HepG2 (cell line): ENCODE measurements around the gene SFPQ. TPM values are rescaled to one million over a fixed set of nuclear protein-coding genes. Genes with fewer than 3 reads are reported as not detected.

Experiments
- ATAC-seq: fragments of 200-7000 bp; cut with Tn5 transposase; 3 replicates; pipeline ENCODE4 v1.9.1; 2020; ENCODE audit warnings: mild to moderate bottlenecking, moderate library complexity
- BruUV-seq: library from RNA; stranded (reverse); fragments of 400-500 nt; replicated peaks from 2 replicates; lab custom pipeline; 2021; lab: Mats Ljungman, UMichigan
- CTCF ChIA-PET: fragments of 300-600 bp; formaldehyde crosslinking; extraction: SDS; loops from one replicate; lab custom pipeline; 2021; ENCODE audit warnings: low total read pairs, inconsistent platforms, low intra/inter-chr PET ratio; lab: Yijun Ruan, JAX
- POLR2A ChIA-PET: fragments of 350-600 bp; sonication (Branson Sonifier 250); formaldehyde crosslinking; loops from one replicate; lab custom pipeline; 2020; ENCODE audit warnings: antibody characterized with exemption, inconsistent platforms; lab: Yijun Ruan, JAX
- DNase-seq: peaks from one replicate; pipeline ENCODE4 v3.0.0-alpha.2; 2015; ENCODE audit warnings: low spot score
- FAIRE-seq: peaks from 3 replicates; lab custom pipeline; 2011; peaks lifted over from hg19 to GRCh38; lab: Jason Lieb, UNC
- H2AFZ ChIP-seq: one replicate; pipeline ENCODE4 v1.6.1; 2011; ENCODE audit warnings: low read length, inconsistent platforms
- H3K27ac ChIP-seq: fragments of 300-600 bp; 3 replicates; pipeline ENCODE4 v1.8.0; 2011; ENCODE audit warnings: mixed run types, mild to moderate bottlenecking, mixed read lengths, low read length, inconsistent platforms; ENCODE audit not compliant: insufficient read depth; ENCODE audit errors: extremely low read length
- H3K27me3 ChIP-seq, 2 experiments: fragments of 200-600 bp in 1 of 2; 2 replicates in 1 of 2; 3 replicates in 1 of 2; pipeline versions ENCODE4 v1.6.0 to v1.8.0; 2011; ENCODE audit warnings: low read length in 2 of 2, mild to moderate bottlenecking in 2 of 2, moderate library complexity in 2 of 2, inconsistent platforms in 1 of 2; ENCODE audit not compliant: insufficient read depth in 2 of 2, control insufficient read depth in 1 of 2
- H3K36me3 ChIP-seq, 2 experiments: fragments of 200-600 bp in 1 of 2; replicated peaks in 1 of 2; 2 replicates in 1 of 2; 3 replicates in 1 of 2; pipeline versions ENCODE4 v1.5.1 to v1.8.0; 2011; ENCODE audit warnings: low read length in 2 of 2, inconsistent platforms in 1 of 2; ENCODE audit not compliant: insufficient read depth in 2 of 2, control insufficient read depth in 1 of 2
- H3K4me1 ChIP-seq: 2 replicates; pipeline ENCODE4 v1.5.1; 2012; ENCODE audit warnings: low read length, inconsistent platforms; ENCODE audit not compliant: insufficient read depth
- H3K4me2 ChIP-seq: 2 replicates; pipeline ENCODE4 v1.6.0; 2011; ENCODE audit warnings: low read depth, low read length, inconsistent platforms
- H3K4me3 ChIP-seq, 3 experiments: fragments of 200-600 bp in 1 of 3; sonication (generic), shearing (Covaris generic) in 1 of 3; replicated peaks in 1 of 3; 2 replicates each; pipeline ENCODE4 v1.5.1; 2011 to 2016; ENCODE audit warnings: low read length in 3 of 3, inconsistent platforms in 2 of 3, low read depth in 2 of 3, mild to moderate bottlenecking in 2 of 3, control low read depth in 1 of 3, mixed read lengths in 1 of 3; ENCODE audit not compliant: insufficient read depth in 1 of 3
- H3K79me2 ChIP-seq: one replicate; pipeline ENCODE4 v1.6.1; 2011; ENCODE audit warnings: low read length, inconsistent platforms; ENCODE audit not compliant: insufficient read depth
- H3K9ac ChIP-seq: 2 replicates; pipeline ENCODE4 v1.6.0; 2011; ENCODE audit warnings: mild to moderate bottlenecking, low read depth, low read length, inconsistent platforms; ENCODE audit not compliant: insufficient read depth
- H3K9me3 ChIP-seq: 2 replicates; pipeline ENCODE4 v1.5.1; 2012; ENCODE audit warnings: mild to moderate bottlenecking, low read length
- H4K20me1 ChIP-seq: 2 replicates; pipeline ENCODE4 v1.6.0; 2011; ENCODE audit warnings: inconsistent platforms, mild to moderate bottlenecking, low read length, moderate library complexity; ENCODE audit not compliant: insufficient read depth
- ADNP ChIP-seq: sonication (generic); formaldehyde crosslinking; IDR thresholded peaks from 2 replicates; pipeline ENCODE4 v1.4.0; 2020; ENCODE audit warnings: missing genetic modification reagents
- ATF1 ChIP-seq: IDR thresholded peaks from 2 replicates; pipeline ENCODE4 v1.6.1; 2016; ENCODE audit warnings: mild to moderate bottlenecking, control low read depth
- CEBPB ChIP-seq: IDR thresholded peaks from 2 replicates; pipeline ENCODE4 v1.6.1; 2011; ENCODE audit warnings: low read depth, low read length, improper control_type of control experiment, borderline replicate concordance
- CREBL2 ChIP-seq: sonication (generic); formaldehyde crosslinking; IDR thresholded peaks from 2 replicates; pipeline ENCODE4 v1.8.1; 2023; ENCODE audit warnings: missing genetic modification reagents, mild to moderate bottlenecking, borderline replicate concordance
- FOXK1 ChIP-seq: sonication (generic); formaldehyde crosslinking; IDR thresholded peaks from 2 replicates; pipeline ENCODE4 v1.4.0; 2020; ENCODE audit warnings: low read depth, missing genetic modification reagents, borderline replicate concordance
- JUND ChIP-seq: sonication (generic); formaldehyde crosslinking; IDR thresholded peaks from 2 replicates; pipeline ENCODE4 v1.8.0; 2022; ENCODE audit warnings: mild to moderate bottlenecking, missing genetic modification reagents
- NR2C2 ChIP-seq: sonication (generic); formaldehyde crosslinking; IDR thresholded peaks from 2 replicates; pipeline ENCODE4 v1.4.0; 2020; ENCODE audit warnings: missing genetic modification reagents, mild to moderate bottlenecking, moderate library complexity, borderline replicate concordance
- TFDP2 ChIP-seq: sonication (generic); formaldehyde crosslinking; IDR thresholded peaks from 2 replicates; pipeline ENCODE4 v1.4.0; 2020; ENCODE audit warnings: missing genetic modification reagents
- ZMYM3 ChIP-seq: sonication (generic); formaldehyde crosslinking; IDR thresholded peaks from 2 replicates; pipeline ENCODE4 v1.5.1; 2020; ENCODE audit warnings: mild to moderate bottlenecking, missing genetic modification reagents
- ZNF275 ChIP-seq: sonication (generic); formaldehyde crosslinking; IDR thresholded peaks from 2 replicates; pipeline ENCODE4 v1.8.0; 2022; ENCODE audit warnings: missing genetic modification reagents, mild to moderate bottlenecking, inconsistent platforms, borderline replicate concordance
- ZNF460 ChIP-seq: sonication (generic); formaldehyde crosslinking; IDR thresholded peaks from 2 replicates; pipeline ENCODE4 v1.5.1; 2020; ENCODE audit warnings: missing genetic modification reagents, mild to moderate bottlenecking, borderline replicate concordance
- ZNF770 ChIP-seq: sonication (generic); formaldehyde crosslinking; IDR thresholded peaks from 2 replicates; pipeline ENCODE4 v1.5.0; 2020; ENCODE audit warnings: mild to moderate bottlenecking, missing genetic modification reagents
- WGBS: methylation state at CpG from one replicate; pipeline ENCODE4 v1.1.6; 2017; ENCODE audit warnings: low lambda C conversion rate; 5-methylcytosine and 5-hydroxymethylcytosine counted together
- in situ Hi-C: cut with HindIII; loops from 2 replicates; pipeline ENCODE4 v1.10.0; 2017; ENCODE audit warnings: low pct_unique_long_range_greater_than_20kb; ENCODE audit not compliant: extremely low pct_ligation_motif_present
- intact Hi-C: fragments of 100-400 bp; cut with micrococcal nuclease; formaldehyde crosslinking; loops from one replicate; pipeline ENCODE4 v1.10.0; 2022; ENCODE audit not compliant: unreplicated experiment
- polyA plus RNA-seq, 8 experiments: library from polyadenylated mRNA; depleted of rRNA in 3 of 8; stranded (reverse) in 7 of 8; unstranded in 1 of 8; fragments of >200 nt; fragmentation: Illumina TruSeq in 4 of 8; extraction: Trizol in 4 of 8; gene quantifications; 2 replicates each; pipeline versions ENCODE4 v1.2.1 to v1.2.3, GENCODE V29; 2011 to 2016; ENCODE audit warnings: low read depth in 4 of 8, missing spikeins in 1 of 8, mixed read lengths in 1 of 8; ENCODE audit not compliant: insufficient read depth in 1 of 8
- total RNA-seq, 5 experiments: library from RNA; depleted of rRNA; stranded (reverse); fragments of >200 nt; fragmentation: Illumina TruSeq; extraction: Trizol; gene quantifications; 2 replicates each; pipeline ENCODE4 v1.2.3, GENCODE V29; 2016; ENCODE audit warnings: low read depth in 1 of 5

The SFPQ gene
- total and polyA plus RNA-seq, 2 of the 13 experiments (the other 11 are each of a cell fraction or from before 2014, with no cell fraction given) = 101 to 292 TPM

- H3K27me3 ChIP-seq = no peaks in the 10 kb centered on the region
- H3K9me3 ChIP-seq = no peaks in the 10 kb centered on the region
- peaks cover 0 to 15% of the 10 kb centered on the region in 2 experiments; a peak in 4 of 5 replicates for H3K36me3 ChIP-seq
- in situ Hi-C loops = no loop called here
- ATAC-seq = peak; percentile 42
- peaks cover 10% of the 10 kb centered on the region; the same call in 1 of the 2 replicates for H3K4me1 ChIP-seq
- POLR2A ChIA-PET = interaction anchor here (1.1 to 1.3 kb wide), 3 partner anchors 18 to 319 kb away, joined by 3 to 4 read pairs (median 3); no protein-coding TSS in a partner anchor
- no peak overlapping the region for H3K4me3 ChIP-seq
- no peak overlapping the region for H3K27ac ChIP-seq
- no peak for FAIRE-seq
- no peak overlapping the region for H3K9ac ChIP-seq
- WGBS = 12% methylated on average over 8 of the region's 8 CpGs
- CTCF ChIA-PET = no interaction called here
- no peaks in the 10 kb centered on the region for H3K79me2 ChIP-seq
- no TSS peak for BruUV-seq
- no peak for DNase-seq
- peaks cover 21% of the 10 kb centered on the region for H4K20me1 ChIP-seq
- H2AFZ ChIP-seq = no peak overlapping the region
- intact Hi-C loops = no loop called here
- H3K4me2 ChIP-seq = no peak overlapping the region; the same call in 1 of the 2 replicates
- no peak for TF ChIP-seq NR2C2 (CRISPR knock-in tag)
- no peak for TF ChIP-seq ZNF275 (CRISPR knock-in tag)
- 0 out of 2 replicates have a peak, but pooled peaks have one; percentile 28 for TF ChIP-seq ZMYM3 (CRISPR knock-in tag)
- peak; percentile 52; the same call in 1 of the 2 replicates for TF ChIP-seq ZNF460 (CRISPR knock-in tag)
- TF ChIP-seq TFDP2 = no peak
- no peak for TF ChIP-seq FOXK1 (CRISPR knock-in tag)
- no peak for TF ChIP-seq ADNP
- no peak for TF ChIP-seq JUND (CRISPR knock-in tag)
- TF ChIP-seq ATF1 (CRISPR knock-in tag) = no peak
- peak; percentile 42; the same call in 1 of the 2 replicates for TF ChIP-seq ZNF770 (CRISPR knock-in tag)
- no peak for TF ChIP-seq CREBL2
- peak; percentile 28; the same call in 1 of the 2 replicates for TF ChIP-seq CEBPB
Observed at GRCh38 chr1:35172022-35172421, 20.9 kb downstream of the SFPQ start.
